K562 (cell line): ENCODE measurements around the gene CNTN6. TPM values are rescaled to one million over a fixed set of nuclear protein-coding genes. Genes with fewer than 3 reads are reported as not detected.

Experiments used
- ATAC-seq: fragments of 200-7000 bp; cut with Tn5 transposase; 3 replicates; pipeline ENCODE4 v1.9.1; 2020; ENCODE audit warnings: moderate library complexity
- BruUV-seq: library from RNA; stranded (reverse); fragments of 400-500 nt; replicated peaks from 2 replicates; lab custom pipeline; 2021; lab: Mats Ljungman, UMichigan
- CTCF ChIA-PET: fragments of 300-600 bp; formaldehyde crosslinking; extraction: SDS; loops from one replicate; lab custom pipeline; 2021; ENCODE audit warnings: low intra/inter-chr PET ratio; lab: Yijun Ruan, JAX
- POLR2A ChIA-PET: fragments of 300-600, 350-650 bp; sonication (Branson Sonifier 250); formaldehyde crosslinking; extraction: SDS; loops from one replicate; lab custom pipeline; 2021; ENCODE audit warnings: antibody characterized with exemption, inconsistent platforms; lab: Yijun Ruan, JAX
- DNase-seq, 4 experiments: peaks; one replicate each; pipeline versions ENCODE4 v3.0.0 to v3.0.0-alpha.2; 2011 to 2018; ENCODE audit warnings: low spot score in 3 of 4, mixed read lengths in 3 of 4; ENCODE audit errors: extremely low read depth in 1 of 4
- FAIRE-seq: peaks from 2 replicates; lab custom pipeline; 2011; peaks lifted over from hg19 to GRCh38; lab: Jason Lieb, UNC
- H2AFZ ChIP-seq: 2 replicates; pipeline ENCODE4 v1.6.0; 2011; ENCODE audit warnings: low read depth, low read length, control low read depth, inconsistent platforms
- H3K27ac ChIP-seq: fragments of 200-600 bp; 3 replicates; pipeline ENCODE4 v1.8.0; 2011; ENCODE audit warnings: low read depth, mild to moderate bottlenecking, control low read depth, inconsistent platforms, low read length, moderate library complexity, mixed read lengths; ENCODE audit errors: extremely low read depth
- H3K27me3 ChIP-seq, 2 experiments: fragments of 300-600 bp in 1 of 2; 2 replicates in 1 of 2; 3 replicates in 1 of 2; pipeline versions ENCODE4 v1.6.0 to v1.8.0; 2011; ENCODE audit warnings: inconsistent platforms in 2 of 2, low read length in 2 of 2, mild to moderate bottlenecking in 1 of 2, mixed read lengths in 1 of 2, moderate library complexity in 1 of 2; ENCODE audit not compliant: control insufficient read depth in 2 of 2, insufficient read depth in 2 of 2
- H3K36me3 ChIP-seq: fragments of 300-600 bp; 3 replicates; pipeline ENCODE4 v1.8.0; 2011; ENCODE audit warnings: mild to moderate bottlenecking, low read length, inconsistent platforms; ENCODE audit not compliant: control insufficient read depth, insufficient read depth
- H3K4me1 ChIP-seq, 2 experiments: fragments of 200-600 bp in 1 of 2; replicated peaks in 1 of 2; 2 replicates in 1 of 2; 3 replicates in 1 of 2; pipeline versions ENCODE4 v1.5.1 to v1.8.0; 2011; ENCODE audit warnings: inconsistent platforms in 2 of 2, low read length in 2 of 2, mild to moderate bottlenecking in 1 of 2, mixed read lengths in 1 of 2, moderate library complexity in 1 of 2; ENCODE audit not compliant: control insufficient read depth in 2 of 2, insufficient read depth in 2 of 2
- H3K4me2 ChIP-seq: 2 replicates; pipeline ENCODE4 v1.6.1; 2011; ENCODE audit warnings: low read length, control low read depth, inconsistent platforms, mixed read lengths; ENCODE audit not compliant: insufficient read depth
- H3K4me3 ChIP-seq: fragments of 200-600 bp; sonication (generic), shearing (Covaris generic); 2 replicates; pipeline ENCODE4 v1.5.1; 2016; ENCODE audit warnings: control low read depth, inconsistent platforms
- H3K79me2 ChIP-seq: fragments of 200-600 bp; 3 replicates; pipeline ENCODE4 v1.8.0; 2011; ENCODE audit warnings: low read length, inconsistent platforms; ENCODE audit not compliant: control insufficient read depth, insufficient read depth
- H3K9ac ChIP-seq, 2 experiments: 2 replicates each; pipeline versions ENCODE4 v1.6.0 to v1.6.1; 2011; ENCODE audit warnings: low read depth in 2 of 2, low read length in 2 of 2, control low read depth in 1 of 2, inconsistent platforms in 1 of 2, mild to moderate bottlenecking in 1 of 2, mixed read lengths in 1 of 2; ENCODE audit not compliant: insufficient read depth in 1 of 2
- H3K9me1 ChIP-seq: one replicate; pipeline ENCODE4 v1.6.0; 2011; ENCODE audit warnings: inconsistent platforms, mild to moderate bottlenecking, low read length, moderate library complexity; ENCODE audit not compliant: control insufficient read depth, insufficient read depth
- H3K9me3 ChIP-seq: replicated peaks from 2 replicates; pipeline ENCODE4 v1.5.1; 2011; ENCODE audit warnings: low read depth, low read length, inconsistent platforms; ENCODE audit not compliant: control insufficient read depth, insufficient read depth
- H4K20me1 ChIP-seq: replicated peaks from 2 replicates; pipeline ENCODE4 v1.6.1; 2011; ENCODE audit warnings: low read length, inconsistent platforms, mixed read lengths; ENCODE audit not compliant: control insufficient read depth, insufficient read depth
- FOXJ2 ChIP-seq: fragments of 200-800 bp; sonication (Bioruptor generic); IDR thresholded peaks from 2 replicates; pipeline ENCODE4 v1.6.1; 2016; ENCODE audit warnings: missing genetic modification characterization, missing compliant biosample characterization
- U2AF2 ChIP-seq: fragments of 200-400 bp; formaldehyde crosslinking; optimal IDR thresholded peaks from 2 replicates; pipeline ENCODE3; 2017; ENCODE audit warnings: low read depth, mild to moderate bottlenecking, low read length
- WGBS: fragments of 100-300 bp; shearing (Covaris generic); methylation state at CpG from one replicate; pipeline ENCODE4 v1.1.6; 2016; ENCODE audit warnings: low coverage, mixed read lengths; ENCODE audit not compliant: insufficient coverage; ENCODE audit errors: missing lambda C conversion rate; 5-methylcytosine and 5-hydroxymethylcytosine counted together
- in situ Hi-C: fragments of 300-500 bp; cut with MboI; formaldehyde crosslinking; loops from 4 replicates; pipeline ENCODE4 v1.15.0; 2018; ENCODE audit warnings: inconsistent platforms, mixed read lengths
- intact Hi-C: fragments of 100-400 bp; cut with micrococcal nuclease; formaldehyde crosslinking; loops from 2 replicates; pipeline ENCODE4 v1.14.2; 2022
- polyA plus RNA-seq, 8 experiments: library from polyadenylated mRNA; depleted of rRNA in 4 of 8; stranded (reverse) in 5 of 8; unstranded in 3 of 8; fragments of >200 nt; fragmentation: Nextera tagmentation in 2 of 8; fragmentation: Illumina TruSeq in 1 of 8; extraction: Ambion mirVana in 2 of 8; extraction: Trizol in 1 of 8; gene quantifications; 2 replicates each; pipeline versions ENCODE4 v1.2.1 to v1.2.3, GENCODE V29; 2011 to 2014; ENCODE audit warnings: inconsistent platforms in 1 of 8, missing spikeins in 1 of 8
- total RNA-seq, 7 experiments: library from RNA; depleted of rRNA in 6 of 7; stranded (reverse); fragments of >200 nt in 6 of 7; fragmentation: Illumina TruSeq in 2 of 7; extraction: Trizol in 2 of 7; gene quantifications; 2 replicates each; pipeline versions ENCODE4 v1.2.1 to v1.2.3, GENCODE V29; 2011 to 2021; ENCODE audit warnings: low replicate concordance in 1 of 7
- TF ChIP-seq, protein P1 (sequence below): sonication (generic); formaldehyde crosslinking; IDR thresholded peaks from 2 replicates; pipeline ENCODE4 v1.8.1; 2023; ENCODE audit warnings: missing genetic modification reagents, mild to moderate bottlenecking, borderline replicate concordance
- TF ChIP-seq, protein P2 (sequence below): fragments of 450-650 bp; IDR thresholded peaks from 2 replicates; pipeline ENCODE4 v1.6.1; 2014; ENCODE audit warnings: low read depth, mild to moderate bottlenecking, moderate library complexity, borderline replicate concordance

Gene CNTN6
- total and polyA plus RNA-seq, 9 of the 15 experiments (the other 6 are each of a cell fraction or from before 2014, with no cell fraction given), result not detected

DNA sequence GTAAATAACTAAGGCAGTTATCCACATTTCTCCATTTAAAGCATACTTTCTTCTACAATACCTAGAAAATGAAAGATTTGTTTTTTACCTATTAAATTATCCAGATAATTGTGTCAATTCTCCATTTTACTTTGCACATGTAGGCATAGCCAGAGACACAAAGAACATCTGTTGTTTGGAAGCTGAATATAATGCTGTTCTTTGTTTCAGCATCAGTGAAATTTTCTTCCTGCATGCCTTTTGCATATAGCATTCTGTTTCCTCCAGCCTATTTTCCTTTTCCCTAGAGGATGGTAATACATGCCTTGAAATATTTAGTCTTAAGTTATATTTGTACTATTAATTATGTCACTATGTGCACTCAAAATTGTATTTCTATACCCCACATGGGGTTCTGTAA is 233.7 kb downstream of the CNTN6 start (continued):
- no peak for TF ChIP-seq U2AF2
- TF ChIP-seq, protein P1, sequence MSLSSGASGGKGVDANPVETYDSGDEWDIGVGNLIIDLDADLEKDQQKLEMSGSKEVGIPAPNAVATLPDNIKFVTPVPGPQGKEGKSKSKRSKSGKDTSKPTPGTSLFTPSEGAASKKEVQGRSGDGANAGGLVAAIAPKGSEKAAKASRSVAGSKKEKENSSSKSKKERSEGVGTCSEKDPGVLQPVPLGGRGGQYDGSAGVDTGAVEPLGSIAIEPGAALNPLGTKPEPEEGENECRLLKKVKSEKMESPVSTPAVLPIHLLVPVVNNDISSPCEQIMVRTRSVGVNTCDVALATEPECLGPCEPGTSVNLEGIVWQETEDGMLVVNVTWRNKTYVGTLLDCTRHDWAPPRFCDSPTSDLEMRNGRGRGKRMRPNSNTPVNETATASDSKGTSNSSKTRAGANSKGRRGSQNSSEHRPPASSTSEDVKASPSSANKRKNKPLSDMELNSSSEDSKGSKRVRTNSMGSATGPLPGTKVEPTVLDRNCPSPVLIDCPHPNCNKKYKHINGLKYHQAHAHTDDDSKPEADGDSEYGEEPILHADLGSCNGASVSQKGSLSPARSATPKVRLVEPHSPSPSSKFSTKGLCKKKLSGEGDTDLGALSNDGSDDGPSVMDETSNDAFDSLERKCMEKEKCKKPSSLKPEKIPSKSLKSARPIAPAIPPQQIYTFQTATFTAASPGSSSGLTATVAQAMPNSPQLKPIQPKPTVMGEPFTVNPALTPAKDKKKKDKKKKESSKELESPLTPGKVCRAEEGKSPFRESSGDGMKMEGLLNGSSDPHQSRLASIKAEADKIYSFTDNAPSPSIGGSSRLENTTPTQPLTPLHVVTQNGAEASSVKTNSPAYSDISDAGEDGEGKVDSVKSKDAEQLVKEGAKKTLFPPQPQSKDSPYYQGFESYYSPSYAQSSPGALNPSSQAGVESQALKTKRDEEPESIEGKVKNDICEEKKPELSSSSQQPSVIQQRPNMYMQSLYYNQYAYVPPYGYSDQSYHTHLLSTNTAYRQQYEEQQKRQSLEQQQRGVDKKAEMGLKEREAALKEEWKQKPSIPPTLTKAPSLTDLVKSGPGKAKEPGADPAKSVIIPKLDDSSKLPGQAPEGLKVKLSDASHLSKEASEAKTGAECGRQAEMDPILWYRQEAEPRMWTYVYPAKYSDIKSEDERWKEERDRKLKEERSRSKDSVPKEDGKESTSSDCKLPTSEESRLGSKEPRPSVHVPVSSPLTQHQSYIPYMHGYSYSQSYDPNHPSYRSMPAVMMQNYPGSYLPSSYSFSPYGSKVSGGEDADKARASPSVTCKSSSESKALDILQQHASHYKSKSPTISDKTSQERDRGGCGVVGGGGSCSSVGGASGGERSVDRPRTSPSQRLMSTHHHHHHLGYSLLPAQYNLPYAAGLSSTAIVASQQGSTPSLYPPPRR (CRISPR knock-in tag), result no peak

GRCh38 chr3:1330107-1330506 is 237.3 kb downstream of the CNTN6 start:
- POLR2A ChIA-PET, result no interaction called here

More at GRCh38 chr3:1330107-1330506, 237.3 kb downstream of the CNTN6 start:
- no peak for ATAC-seq
- Histone ChIP-seq H3K27ac (no peak overlapping the region), H3K9me3 (no peaks in the 10 kb centered on the region), H3K79me2 (no peaks in the 10 kb centered on the region), H3K36me3 (no peaks in the 10 kb centered on the region), H3K4me1 (no peaks in the 10 kb centered on the region), H3K9ac (no peak overlapping the region), H2AFZ (no peak overlapping the region), H4K20me1 (no peaks in the 10 kb centered on the region), H3K4me2 (no peak overlapping the region), H3K9me1 (no peaks in the 10 kb centered on the region), H3K4me3 (no peak overlapping the region), H3K27me3 (no peaks in the 10 kb centered on the region)
- TF ChIP-seq, protein P2, sequence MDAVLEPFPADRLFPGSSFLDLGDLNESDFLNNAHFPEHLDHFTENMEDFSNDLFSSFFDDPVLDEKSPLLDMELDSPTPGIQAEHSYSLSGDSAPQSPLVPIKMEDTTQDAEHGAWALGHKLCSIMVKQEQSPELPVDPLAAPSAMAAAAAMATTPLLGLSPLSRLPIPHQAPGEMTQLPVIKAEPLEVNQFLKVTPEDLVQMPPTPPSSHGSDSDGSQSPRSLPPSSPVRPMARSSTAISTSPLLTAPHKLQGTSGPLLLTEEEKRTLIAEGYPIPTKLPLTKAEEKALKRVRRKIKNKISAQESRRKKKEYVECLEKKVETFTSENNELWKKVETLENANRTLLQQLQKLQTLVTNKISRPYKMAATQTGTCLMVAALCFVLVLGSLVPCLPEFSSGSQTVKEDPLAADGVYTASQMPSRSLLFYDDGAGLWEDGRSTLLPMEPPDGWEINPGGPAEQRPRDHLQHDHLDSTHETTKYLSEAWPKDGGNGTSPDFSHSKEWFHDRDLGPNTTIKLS, result no peak
- no peak for TF ChIP-seq FOXJ2 (tag)
- no peak for FAIRE-seq
- DNase-seq, result no peak
- no TSS peak for BruUV-seq
- CTCF ChIA-PET, result no interaction called here
- intact Hi-C loops, result no loop called here
- in situ Hi-C loops, result no loop called here
- WGBS, result 10% methylated on average over 2 of the region's 2 CpGs
